ENCODE results near the gene SUMO3. TPM values are rescaled to one million over a fixed set of nuclear protein-coding genes. Genes with fewer than 3 reads are reported as not detected.

Gene SUMO3
- total RNA-seq, 1 donor = 102 TPM

- TF ChIP-seq CTCF (IDR thresholded peaks at IDR 0.05; ENCODE audit: insufficient read depth, low read depth, low read length) = no peak
- H3K4me3 ChIP-seq (ENCODE audit: low read depth, low read length) = peak overlapping the region; percentile 59
- no peak for DNase-seq (ENCODE audit: low read depth)
These were observed 764 bp upstream of the SUMO3 start for GRCh38 chr21:44818640-44819011.

GRCh38 chr21:44817506-44817880, 369 bp downstream of the SUMO3 start:
- TF ChIP-seq CTCF (IDR thresholded peaks at IDR 0.05; ENCODE audit: insufficient read depth, low read depth, low read length) = no peak
- H3K4me3 ChIP-seq (ENCODE audit: low read depth, low read length) = peak overlapping the region; percentile 74
- peak; percentile 94 for DNase-seq (ENCODE audit: low read depth)

- no peak for DNase-seq (ENCODE audit: low read depth)
- peak overlapping the region; percentile 74 for H3K4me3 ChIP-seq (ENCODE audit: low read depth, low read length)
- no peak for TF ChIP-seq CTCF (IDR thresholded peaks at IDR 0.05; ENCODE audit: insufficient read depth, low read depth, low read length)
These were observed 929 bp downstream of the SUMO3 start for GRCh38 chr21:44816761-44817505.

- TF ChIP-seq CTCF (IDR thresholded peaks at IDR 0.05; ENCODE audit: insufficient read depth, low read depth, low read length) = no peak
- no peak for DNase-seq (ENCODE audit: low read depth)
- no peak overlapping the region for H3K4me3 ChIP-seq (ENCODE audit: low read depth, low read length)
These were observed 1.8 kb downstream of the SUMO3 start for GRCh38 chr21:44815852-44816628.

- DNase-seq (ENCODE audit: low read depth) = no peak
- TF ChIP-seq CTCF (IDR thresholded peaks at IDR 0.05; ENCODE audit: insufficient read depth, low read depth, low read length) = no peak
- H3K4me3 ChIP-seq (ENCODE audit: low read depth, low read length) = no peak overlapping the region
These were observed 2.6 kb downstream of the SUMO3 start for GRCh38 chr21:44815225-44815624.

GRCh38 chr21:44814498-44815023, 3.3 kb downstream of the SUMO3 start:
- H3K4me3 ChIP-seq (ENCODE audit: low read depth, low read length) = no peak overlapping the region
- no peak for TF ChIP-seq CTCF (IDR thresholded peaks at IDR 0.05; ENCODE audit: insufficient read depth, low read depth, low read length)
- DNase-seq (ENCODE audit: low read depth) = no peak
